GM18951 (cell line): ENCODE measurements around the gene PCDHGB1.
"Not testable (repeated sequence)": the region's sequence is repeated elsewhere in the genome, so short reads cannot be mapped to it uniquely, and the experiment has no call there.

Source experiments
- POLR2A ChIP-seq: IDR thresholded peaks from 4 replicates; pipeline ENCODE4 v1.6.1; 2011; ENCODE audit warnings: mild to moderate bottlenecking; ENCODE audit not compliant: insufficient read length, insufficient read depth; ENCODE audit errors: extremely low read depth
- in situ Hi-C: fragments of 300-500 bp; cut with MboI; formaldehyde crosslinking; loops from one replicate; pipeline ENCODE4 v1.12.0; 2022; ENCODE audit warnings: low sequenced_read_pairs, mixed read lengths, inconsistent platforms; ENCODE audit not compliant: unreplicated experiment

PCDHGB1 gene

GRCh38 chr5:141360685-141361084 lies 10.8 kb downstream of the PCDHGB1 start:
- no peak for TF ChIP-seq POLR2A
- in situ Hi-C loops, result no loop called here

GRCh38 chr5:141362719-141363118 lies 12.8 kb downstream of the PCDHGB1 start:
- no peak for TF ChIP-seq POLR2A
- in situ Hi-C loops, result no loop called here

DNA sequence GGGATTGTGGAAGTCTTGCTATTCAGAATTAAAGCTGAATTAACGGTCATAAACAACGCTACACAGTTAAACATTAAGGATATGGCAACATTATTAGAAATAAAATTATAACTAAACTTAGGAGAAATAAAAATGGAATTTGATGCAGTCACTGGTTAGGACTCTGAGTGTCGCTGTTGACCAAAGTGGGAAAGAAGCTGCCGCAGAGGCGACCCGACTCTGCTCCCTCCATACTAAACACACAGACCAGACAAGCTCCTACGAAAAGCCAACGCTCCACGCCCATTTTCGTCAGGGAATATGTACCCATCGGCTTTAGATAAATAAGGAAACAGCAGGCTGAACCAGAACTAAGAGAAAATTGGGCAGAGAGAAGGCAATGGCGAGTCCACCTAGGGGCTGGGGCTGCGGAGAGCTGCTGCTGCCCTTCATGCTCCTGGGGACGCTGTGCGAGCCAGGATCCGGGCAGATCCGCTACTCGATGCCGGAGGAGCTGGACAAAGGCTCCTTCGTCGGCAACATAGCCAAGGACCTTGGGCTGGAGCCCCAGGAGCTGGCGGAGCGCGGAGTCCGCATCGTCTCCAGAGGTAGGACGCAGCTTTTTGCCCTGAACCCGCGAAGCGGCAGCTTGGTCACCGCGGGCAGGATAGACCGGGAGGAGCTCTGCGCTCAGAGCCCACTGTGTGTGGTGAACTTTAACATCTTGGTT lies 14.2 kb downstream of the PCDHGB1 start, which contains the start of gene PCDHGA5:
Gene PCDHGA5 (plus strand): TSS at position 211 of the 709 bp plus-strand sequence. CDS start 169 bp downstream, at position 380.
- in situ Hi-C loops, result no loop called here
- no peak for TF ChIP-seq POLR2A

DNA sequence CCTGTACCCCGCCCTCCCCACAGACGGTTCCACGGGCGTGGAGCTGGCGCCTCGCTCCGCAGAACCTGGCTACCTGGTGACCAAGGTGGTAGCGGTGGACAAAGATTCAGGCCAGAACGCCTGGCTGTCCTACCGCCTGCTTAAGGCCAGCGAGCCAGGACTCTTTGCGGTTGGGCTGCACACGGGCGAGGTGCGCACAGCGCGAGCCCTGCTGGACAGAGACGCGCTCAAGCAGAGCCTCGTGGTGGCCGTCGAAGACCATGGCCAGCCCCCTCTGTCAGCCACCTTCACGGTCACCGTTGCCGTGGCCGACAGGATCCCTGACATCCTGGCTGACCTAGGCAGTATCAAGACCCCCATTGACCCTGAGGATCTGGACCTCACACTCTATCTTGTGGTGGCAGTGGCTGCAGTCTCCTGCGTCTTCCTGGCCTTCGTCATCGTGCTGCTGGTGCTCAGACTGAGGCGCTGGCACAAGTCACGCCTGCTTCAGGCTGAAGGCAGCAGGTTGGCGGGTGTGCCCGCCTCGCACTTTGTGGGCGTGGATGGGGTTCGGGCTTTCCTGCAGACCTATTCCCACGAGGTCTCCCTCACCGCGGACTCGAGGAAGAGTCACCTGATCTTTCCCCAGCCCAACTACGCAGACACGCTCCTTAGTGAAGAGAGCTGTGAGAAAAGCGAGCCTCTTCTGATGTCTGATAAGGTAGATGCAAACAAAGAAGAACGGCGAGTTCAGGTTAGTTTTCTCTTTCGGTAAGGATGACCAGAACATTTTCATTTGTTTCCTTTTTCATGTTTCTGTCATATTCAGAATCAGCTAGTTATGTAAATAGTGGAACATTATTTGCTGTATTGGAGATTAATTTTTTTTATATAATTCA lies 16.4 kb downstream of the PCDHGB1 start:
- TF ChIP-seq POLR2A, result no peak
- in situ Hi-C loops, result no loop called here

GRCh38 chr5:141369994-141370848 lies 20.3 kb downstream of the PCDHGB1 start, which contains the start of gene PCDHGB3:
PCDHGB3 (plus strand) TSS chr5:141370242; CDS start chr5:141370395, 153 bp downstream.
- no peak for TF ChIP-seq POLR2A
- in situ Hi-C loops, result no loop called here

- in situ Hi-C loops, result no loop called here
- TF ChIP-seq POLR2A, result no peak
These were observed 21.9 kb downstream of the PCDHGB1 start for GRCh38 chr5:141371572-141372475.

- in situ Hi-C loops, result no loop called here
- no peak for TF ChIP-seq POLR2A
These were observed 23.9 kb downstream of the PCDHGB1 start, which contains the start of gene PCDHGA6 for GRCh38 chr5:141373673-141374317. PCDHGA6 (plus strand) TSS chr5:141373891; CDS start chr5:141374084, 193 bp downstream.

DNA sequence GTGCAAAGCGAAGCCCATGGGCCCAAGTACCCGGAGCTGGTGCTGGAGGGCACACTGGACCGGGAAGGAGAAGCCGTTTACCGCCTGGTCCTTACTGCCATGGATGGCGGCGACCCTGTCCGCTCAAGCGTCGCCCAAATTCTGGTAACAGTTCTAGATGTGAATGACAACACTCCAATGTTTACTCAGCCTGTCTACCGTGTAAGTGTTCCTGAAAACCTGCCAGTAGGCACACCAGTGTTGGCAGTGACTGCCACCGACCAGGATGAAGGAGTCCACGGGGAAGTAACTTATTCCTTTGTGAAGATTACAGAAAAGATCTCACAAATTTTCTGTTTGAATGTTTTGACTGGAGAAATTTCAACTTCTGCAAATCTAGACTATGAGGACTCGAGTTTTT lies 24.7 kb downstream of the PCDHGB1 start:
- no peak for TF ChIP-seq POLR2A
- in situ Hi-C loops, result no loop called here

DNA sequence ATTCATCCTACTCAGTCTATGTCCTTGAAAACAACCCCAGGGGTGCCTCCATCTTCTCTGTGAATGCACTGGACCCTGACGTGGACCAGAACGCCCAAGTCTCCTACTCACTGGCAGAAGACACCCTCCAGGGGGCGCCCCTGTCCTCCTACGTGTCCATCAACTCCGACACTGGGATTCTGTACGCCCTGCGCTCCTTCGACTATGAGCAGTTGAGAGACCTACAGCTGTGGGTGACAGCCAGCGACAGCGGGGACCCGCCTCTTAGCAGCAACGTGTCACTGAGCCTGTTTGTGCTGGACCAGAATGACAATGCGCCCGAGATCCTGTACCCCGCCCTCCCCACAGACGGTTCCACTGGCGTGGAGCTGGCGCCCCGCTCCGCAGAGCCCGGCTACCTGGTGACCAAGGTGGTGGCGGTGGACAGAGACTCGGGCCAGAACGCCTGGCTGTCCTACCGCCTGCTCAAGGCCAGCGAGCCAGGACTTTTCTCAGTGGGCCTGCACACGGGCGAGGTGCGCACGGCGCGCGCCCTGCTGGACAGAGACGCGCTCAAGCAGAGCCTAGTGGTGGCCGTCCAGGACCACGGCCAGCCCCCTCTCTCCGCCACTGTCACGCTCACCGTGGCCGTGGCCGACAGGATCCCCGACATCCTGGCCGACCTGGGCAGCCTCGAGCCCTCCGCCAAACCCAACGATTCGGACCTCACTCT lies 25.7 kb downstream of the PCDHGB1 start:
- in situ Hi-C loops, result not testable (repeated sequence)

DNA sequence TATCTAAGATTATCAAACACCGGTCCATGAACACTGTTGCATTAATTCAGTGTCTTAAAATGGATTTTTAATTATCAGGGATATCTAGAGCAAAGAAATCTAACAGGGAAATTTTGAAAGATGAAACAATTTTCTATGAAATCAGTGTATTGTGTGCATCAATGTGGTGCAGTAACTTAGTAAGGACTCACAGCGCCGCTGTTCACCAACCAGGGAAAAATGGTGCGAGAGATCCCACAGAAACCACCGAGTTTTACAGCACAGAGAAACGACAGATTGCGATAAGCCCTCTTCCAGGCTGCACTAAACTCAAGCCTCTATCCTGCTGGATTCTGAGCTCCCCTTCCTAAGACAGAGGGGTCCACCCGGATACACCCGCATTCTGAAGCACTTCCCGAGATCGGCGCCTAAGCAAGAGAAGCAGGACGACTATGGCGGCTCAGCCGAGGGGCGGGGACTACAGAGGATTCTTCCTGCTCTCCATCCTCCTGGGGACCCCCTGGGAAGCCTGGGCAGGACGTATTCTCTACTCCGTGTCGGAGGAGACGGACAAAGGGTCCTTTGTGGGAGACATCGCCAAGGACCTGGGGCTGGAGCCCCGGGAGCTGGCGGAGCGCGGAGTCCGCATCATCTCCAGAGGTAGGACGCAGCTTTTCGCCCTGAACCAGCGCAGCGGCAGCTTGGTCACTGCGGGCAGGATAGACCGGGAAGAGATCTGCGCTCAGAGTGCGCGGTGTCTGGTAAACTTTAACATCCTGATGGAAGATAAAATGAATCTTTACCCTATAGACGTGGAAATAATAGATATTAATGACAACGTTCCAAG lies 32.8 kb downstream of the PCDHGB1 start, which contains the start of gene PCDHGA7:
Gene PCDHGA7 (plus strand): TSS at position 274 of the 826 bp plus-strand sequence. CDS start 158 bp downstream, at position 432.
- in situ Hi-C loops, result no loop called here
- TF ChIP-seq POLR2A, result no peak
